Astrocyte (in vitro differentiated cells and primary cell): ENCODE measurements around the gene EXOSC10.

Experiments
- EZH2 ChIP-seq: IDR thresholded peaks from 2 replicates; pipeline ENCODE4 v1.6.1; 2012; ENCODE audit warnings: mild to moderate bottlenecking, low read length, inconsistent platforms; ENCODE audit not compliant: insufficient read depth
- TF ChIP-seq, protein P1 (sequence below): IDR thresholded peaks from 2 replicates; pipeline ENCODE4 v1.5.1; 2011; ENCODE audit warnings: low read depth, mild to moderate bottlenecking, inconsistent platforms, low read length, moderate library complexity; ENCODE audit not compliant: insufficient read depth

DNA sequence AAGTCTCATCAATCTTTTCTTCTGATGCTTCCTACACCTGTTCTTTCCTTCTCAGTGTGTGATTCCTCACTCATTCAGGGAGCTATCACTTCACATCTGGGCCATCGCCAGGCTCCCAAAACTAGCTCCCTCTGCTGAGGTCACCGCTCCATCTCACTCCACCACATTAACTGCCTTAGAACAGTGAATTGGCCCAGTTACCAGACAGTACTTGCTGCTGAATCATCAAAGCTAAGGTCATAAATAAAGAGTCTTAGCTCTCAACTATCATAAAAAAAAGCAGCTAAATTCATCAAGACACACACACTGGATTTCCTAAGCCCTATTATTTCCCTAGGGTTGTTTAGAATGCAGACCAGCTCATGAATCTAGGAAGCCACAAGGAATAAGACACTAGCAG, 21.0 kb downstream of the EXOSC10 start:
- TF ChIP-seq, protein P1, sequence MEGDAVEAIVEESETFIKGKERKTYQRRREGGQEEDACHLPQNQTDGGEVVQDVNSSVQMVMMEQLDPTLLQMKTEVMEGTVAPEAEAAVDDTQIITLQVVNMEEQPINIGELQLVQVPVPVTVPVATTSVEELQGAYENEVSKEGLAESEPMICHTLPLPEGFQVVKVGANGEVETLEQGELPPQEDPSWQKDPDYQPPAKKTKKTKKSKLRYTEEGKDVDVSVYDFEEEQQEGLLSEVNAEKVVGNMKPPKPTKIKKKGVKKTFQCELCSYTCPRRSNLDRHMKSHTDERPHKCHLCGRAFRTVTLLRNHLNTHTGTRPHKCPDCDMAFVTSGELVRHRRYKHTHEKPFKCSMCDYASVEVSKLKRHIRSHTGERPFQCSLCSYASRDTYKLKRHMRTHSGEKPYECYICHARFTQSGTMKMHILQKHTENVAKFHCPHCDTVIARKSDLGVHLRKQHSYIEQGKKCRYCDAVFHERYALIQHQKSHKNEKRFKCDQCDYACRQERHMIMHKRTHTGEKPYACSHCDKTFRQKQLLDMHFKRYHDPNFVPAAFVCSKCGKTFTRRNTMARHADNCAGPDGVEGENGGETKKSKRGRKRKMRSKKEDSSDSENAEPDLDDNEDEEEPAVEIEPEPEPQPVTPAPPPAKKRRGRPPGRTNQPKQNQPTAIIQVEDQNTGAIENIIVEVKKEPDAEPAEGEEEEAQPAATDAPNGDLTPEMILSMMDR, result no peak
- TF ChIP-seq EZH2, result no peak
